Adrenal gland (tissue), 12 donors: ENCODE data around the gene ZC3H12C. TPM values are rescaled to one million over a fixed set of nuclear protein-coding genes. Genes with fewer than 3 reads are reported as not detected.

Experiments used
- DNase-seq, 7 donors: peaks; one replicate each; pipeline ENCODE4 v3.0.0-alpha.2; 2019 to 2020
- H3K27ac ChIP-seq, 5 donors: fragments of 200-600 bp; sonication (generic) in 4 of 5; 1 replicate in 3 of 5; 2 replicates in 2 of 5; pipeline versions ENCODE4 v1.5.1 to v1.8.0; 2016 to 2020; ENCODE audit warnings: mild to moderate bottlenecking in 1 of 5
- H3K27me3 ChIP-seq: fragments of 200-600 bp; 2 replicates; pipeline ENCODE4 v1.8.0; 2021
- H3K36me3 ChIP-seq, 2 donors: fragments of 200-600 bp; replicated peaks in 1 of 2; 1 replicate in 1 of 2; 2 replicates in 1 of 2; pipeline versions ENCODE4 v1.5.1 to v1.8.0; 2018 to 2022
- H3K4me1 ChIP-seq, 2 donors: fragments of 200-600 bp; replicated peaks in 1 of 2; 1 replicate in 1 of 2; 2 replicates in 1 of 2; pipeline versions ENCODE4 v1.5.1 to v1.8.0; 2018 to 2021
- H3K4me3 ChIP-seq, 4 donors: fragments of 200-600 bp; sonication (generic) in 3 of 4; one replicate each; pipeline ENCODE4 v1.5.1; 2016 to 2018
- H3K9me3 ChIP-seq, 3 donors: fragments of 200-600 bp; sonication (generic) in 1 of 3; replicated peaks in 1 of 3; 1 replicate in 2 of 3; 2 replicates in 1 of 3; pipeline versions ENCODE4 v1.5.1 to v1.8.0; 2016 to 2021
- CTCF ChIP-seq, 6 experiments: fragments of 450-650 bp in 4 of 6; fragments of 200-600 bp in 2 of 6; sonication (generic) in 1 of 6; IDR thresholded peaks; 1 replicate in 5 of 6; 2 replicates in 1 of 6; pipeline versions ENCODE4 v1.5.1 to v1.8.0; 2016 to 2021; ENCODE audit warnings: antibody characterized with exemption in 6 of 6, mild to moderate bottlenecking in 2 of 6, moderate library complexity in 1 of 6
- POLR2A ChIP-seq, 2 donors: fragments of 450-650 bp; IDR thresholded peaks; one replicate each; pipeline ENCODE4 v1.6.1; 2017; ENCODE audit warnings: antibody characterized with exemption in 2 of 2, mild to moderate bottlenecking in 2 of 2, moderate library complexity in 1 of 2
- WGBS, 4 donors: extraction: QIAGEN DNeasy Blood & Tissue Kit in 2 of 4; methylation state at CpG; one replicate each; pipeline versions ENCODE4 v1.1.5 to v1.1.7; 2013 to 2017; 5-methylcytosine and 5-hydroxymethylcytosine counted together
- intact Hi-C, 2 donors: fragments of 100-400 bp; cut with DNase I; formaldehyde crosslinking; loops; one replicate each; pipeline versions ENCODE4 v1.14.1 to v1.15.0; 2022 to 2023
- polyA plus RNA-seq, 3 donors: library from polyadenylated mRNA; stranded (reverse); fragments of 200-250 nt in 2 of 3; fragments of 350-450 nt in 1 of 3; fragmentation: Illumina TruSeq in 1 of 3; extraction: RNeasy Lipid Tissue Mini Kit (QIAGEN cat#74804) in 1 of 3; gene quantifications; one replicate each; pipeline ENCODE4 v1.2.3, GENCODE V29; 2013 to 2014
- total RNA-seq, 9 donors: library from RNA; depleted of rRNA in 4 of 9; stranded (reverse); fragments of >200 nt in 4 of 9; fragments of 120-200 nt in 1 of 9; fragmentation: NEBNext Ultra II Directional in 1 of 9; extraction: Animal tissue kit (Norgen Biotek cat#: 25700) in 1 of 9; gene quantifications; one replicate each; pipeline versions ENCODE4 v1.1.0 to v1.2.4, GENCODE V29; 2013 to 2023
- donor health status: healthy with polysubstance abuse.
- donor health status: Bipolar disorder and iron deficiency.
- donor health status: DM: yes; HTN: yes; CAD: no.
- donor health status: DM: no; HTN: no; CAD: no.
- donor health status: DM: no; HTN: no; CAD: no.
- donor health status: DM: yes; HTN: yes; CAD: no.

ZC3H12C gene
- total and polyA plus RNA-seq, 12 donors: 4.4 to 28.9 (median 19.8) TPM

- no peaks in the 10 kb centered on the region for H3K36me3 ChIP-seq
- DNase-seq: peak in 1 of 7 donors; percentile 37
- 35 to 75% (median 57%) methylated on average over 3 of the region's 3 CpGs for WGBS, 4 donors
- no peak overlapping the region for H3K27ac ChIP-seq
- H3K9me3 ChIP-seq: no peaks in the 10 kb centered on the region
- intact Hi-C loops: loop anchor here in 1 of 2 donors (10.0 kb wide), 1 partner anchor 132 kb away; no protein-coding TSS in a partner anchor
- TF ChIP-seq POLR2A (IDR thresholded peaks at IDR 0.05) (no peak), CTCF (IDR thresholded peaks at IDR 0.05) (no peak)
- peaks cover 0 to 10% of the 10 kb centered on the region in 2 donors for H3K4me1 ChIP-seq
- H3K4me3 ChIP-seq: no peak overlapping the region
- no peaks in the 10 kb centered on the region for H3K27me3 ChIP-seq
Observed at GRCh38 chr11:110086892-110087309, 6.3 kb upstream of the ZC3H12C start.

- Histone ChIP-seq H3K9me3 (no peaks in the 10 kb centered on the region), H3K36me3 (no peaks in the 10 kb centered on the region), H3K27ac (no peak overlapping the region), H3K4me3 (no peak overlapping the region), H3K4me1 (peaks cover 0 to 8% of the 10 kb centered on the region in 2 donors), H3K27me3 (no peaks in the 10 kb centered on the region)
- DNase-seq: no peak
- 87 to 93% (median 90%) methylated on average over 5 of the region's 5 CpGs for WGBS, 4 donors
- intact Hi-C loops: loop anchor here in 1 of 2 donors (10.0 kb wide), 1 partner anchor 133 kb away; no protein-coding TSS in a partner anchor
- TF ChIP-seq POLR2A (IDR thresholded peaks at IDR 0.05): no peak
- no peak for TF ChIP-seq CTCF (IDR thresholded peaks at IDR 0.05)
Observed at GRCh38 chr11:110087812-110088534, 5.2 kb upstream of the ZC3H12C start.

- no peaks in the 10 kb centered on the region for H3K36me3 ChIP-seq
- intact Hi-C loops: loop anchor here in 1 of 2 donors (10.0 kb wide), 1 partner anchor 134 kb away; no protein-coding TSS in a partner anchor
- H3K27me3 ChIP-seq: no peaks in the 10 kb centered on the region
- H3K9me3 ChIP-seq: no peaks in the 10 kb centered on the region
- peaks cover 0 to 8% of the 10 kb centered on the region in 2 donors for H3K4me1 ChIP-seq
- 89 to 94% (median 90%) methylated on average over 5 of the region's 5 CpGs for WGBS, 4 donors
- H3K27ac ChIP-seq: no peak overlapping the region
- DNase-seq: no peak
- H3K4me3 ChIP-seq: no peak overlapping the region
- TF ChIP-seq CTCF (IDR thresholded peaks at IDR 0.05): no peak
- TF ChIP-seq POLR2A (IDR thresholded peaks at IDR 0.05): no peak
Observed at GRCh38 chr11:110088535-110089344, 4.5 kb upstream of the ZC3H12C start.

- 68 to 82% (median 78%) methylated on average over 5 of the region's 5 CpGs for WGBS, 4 donors
- Histone ChIP-seq H3K27ac (no peak overlapping the region), H3K9me3 (no peaks in the 10 kb centered on the region), H3K36me3 (no peaks in the 10 kb centered on the region), H3K27me3 (no peaks in the 10 kb centered on the region), H3K4me3 (no peak overlapping the region), H3K4me1 (peaks cover 7 to 16% of the 10 kb centered on the region in 2 donors)
- intact Hi-C loops: loop anchor here (5.0 to 10.0 kb wide), 2 partner anchors 135 to 137 kb away; no protein-coding TSS in a partner anchor
- TF ChIP-seq POLR2A (IDR thresholded peaks at IDR 0.05) (no peak), CTCF (IDR thresholded peaks at IDR 0.05) (no peak)
- DNase-seq: no peak
Observed at GRCh38 chr11:110089617-110090282, 3.4 kb upstream of the ZC3H12C start.
